Activated T-helper 1 cell treated with anti-CD3 and anti-CD28 coated beads, Interleukin-12 subunit alpha, Interleukin-12 subunit beta, Interleukin-2, Interleukin-4 antibody, amounts not matched to agents 30 ng/mL and 10 ng/mL and 1 ng/mL, durations not matched to agents 14 hours and 24 hours and 36 hours (primary cell): ENCODE data around the gene HABP2. TPM values are rescaled to one million over a fixed set of nuclear protein-coding genes. Genes with fewer than 3 reads are reported as not detected.

Experiments used
- DNase-seq: peaks from one replicate; pipeline ENCODE4 v3.0.0; 2021; ENCODE audit warnings: low spot score
- H3K27ac Mint-ChIP-seq: one replicate; pipeline ENCODE4 v1.8.0; 2021; ENCODE audit warnings: mild to moderate bottlenecking, mixed read lengths
- H3K27me3 Mint-ChIP-seq: one replicate; pipeline ENCODE4 v1.8.0; 2022; ENCODE audit warnings: mild to moderate bottlenecking, moderate library complexity, mixed read lengths; ENCODE audit not compliant: insufficient read depth
- H3K36me3 Mint-ChIP-seq: one replicate; pipeline ENCODE4 v1.8.0; 2021; ENCODE audit warnings: low read depth, mixed read lengths
- H3K4me1 Mint-ChIP-seq: one replicate; pipeline ENCODE4 v1.8.0; 2021; ENCODE audit warnings: low read depth, mixed read lengths
- H3K4me3 Mint-ChIP-seq: one replicate; pipeline ENCODE4 v1.8.0; 2021; ENCODE audit warnings: mild to moderate bottlenecking, moderate library complexity, mixed read lengths
- H3K9me3 Mint-ChIP-seq: one replicate; pipeline ENCODE4 v1.8.0; 2021; ENCODE audit warnings: mixed read lengths
- intact Hi-C: fragments of 100-400 bp; cut with micrococcal nuclease; formaldehyde crosslinking; loops from one replicate; pipeline ENCODE4 v1.15.1; 2024
- total RNA-seq: library from RNA; stranded (reverse); gene quantifications from 2 replicates; pipeline ENCODE4 v1.2.3, GENCODE V29; 2022

HABP2 gene
- total RNA-seq: not detected in 2 replicates

DNA sequence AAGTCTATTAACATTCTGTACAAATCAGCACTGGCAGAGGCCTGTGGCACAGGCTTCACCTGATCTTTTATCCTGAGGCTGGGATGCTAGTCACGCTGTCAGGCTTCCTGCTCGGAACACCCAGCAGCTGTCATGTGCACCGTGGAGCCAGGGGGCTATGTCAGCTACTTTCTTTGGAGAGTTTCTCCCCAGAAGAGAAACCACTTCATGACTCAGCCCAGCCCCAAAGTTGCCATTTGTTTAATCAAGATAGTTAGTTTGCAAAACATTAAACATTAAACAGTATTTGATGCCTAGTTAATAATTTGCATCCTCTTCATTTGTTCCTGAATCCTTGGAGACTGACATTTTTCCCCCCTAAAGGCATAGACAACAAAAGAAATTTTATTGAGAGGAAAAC lies at the start of gene HABP2:
Gene HABP2, plus strand, starts transcription at position 353 of the 400 bp plus-strand sequence. CDS start 69 bp downstream, outside the sequence.
- no peak for DNase-seq
- Mint-ChIP-seq H3K36me3 (no peaks in the 10 kb centered on the region), H3K4me1 (peaks cover 7% of the 10 kb centered on the region), H3K27ac (no peak within 1 kb of the TSS), H3K9me3 (no peaks in the 10 kb centered on the region), H3K4me3 (no peak within 1 kb of the TSS), H3K27me3 (peaks cover 1% of the 10 kb centered on the region)
- intact Hi-C loops: no loop called here

DNA sequence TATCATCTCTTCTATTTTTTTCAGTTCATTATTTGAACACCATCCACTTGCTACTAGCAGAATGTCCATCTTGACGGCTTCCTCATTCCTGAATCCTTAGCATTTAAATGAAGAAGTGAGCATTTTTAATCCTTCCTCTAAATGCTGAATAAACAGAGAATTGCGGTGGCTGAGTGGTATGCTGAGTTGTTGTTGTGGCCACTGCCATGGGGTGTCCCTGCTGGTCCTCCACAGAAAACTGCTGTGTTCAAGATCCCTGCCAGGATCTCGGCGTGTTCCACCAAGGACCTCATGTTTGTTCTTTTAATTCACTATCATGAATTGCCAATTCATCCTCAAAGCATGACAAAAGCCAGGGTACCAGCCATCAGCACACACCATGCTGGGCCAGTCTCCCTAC lies 48.9 kb upstream of the HABP2 start:
- peaks cover 9% of the 10 kb centered on the region for H3K27me3 Mint-ChIP-seq
- no peaks in the 10 kb centered on the region for H3K9me3 Mint-ChIP-seq
- intact Hi-C loops: no loop called here
- no peaks in the 10 kb centered on the region for H3K36me3 Mint-ChIP-seq
- H3K4me3 Mint-ChIP-seq: no peak overlapping the region
- H3K4me1 Mint-ChIP-seq: no peaks in the 10 kb centered on the region
- DNase-seq: no peak
- H3K27ac Mint-ChIP-seq: no peak overlapping the region

- Mint-ChIP-seq H3K4me1 (no peaks in the 10 kb centered on the region), H3K9me3 (no peaks in the 10 kb centered on the region), H3K27me3 (peaks cover 9% of the 10 kb centered on the region), H3K36me3 (no peaks in the 10 kb centered on the region), H3K4me3 (no peak overlapping the region), H3K27ac (no peak overlapping the region)
- no peak for DNase-seq
- intact Hi-C loops: no loop called here
These were observed 48.4 kb upstream of the HABP2 start for GRCh38 chr10:113504423-113504822.

GRCh38 chr10:113506476-113506875 lies 46.4 kb upstream of the HABP2 start:
- Mint-ChIP-seq H3K4me3 (no peak overlapping the region), H3K4me1 (no peaks in the 10 kb centered on the region), H3K27me3 (peaks cover 11% of the 10 kb centered on the region), H3K9me3 (peaks cover 3% of the 10 kb centered on the region), H3K27ac (no peak overlapping the region), H3K36me3 (no peaks in the 10 kb centered on the region)
- intact Hi-C loops: no loop called here
- DNase-seq: no peak

DNA sequence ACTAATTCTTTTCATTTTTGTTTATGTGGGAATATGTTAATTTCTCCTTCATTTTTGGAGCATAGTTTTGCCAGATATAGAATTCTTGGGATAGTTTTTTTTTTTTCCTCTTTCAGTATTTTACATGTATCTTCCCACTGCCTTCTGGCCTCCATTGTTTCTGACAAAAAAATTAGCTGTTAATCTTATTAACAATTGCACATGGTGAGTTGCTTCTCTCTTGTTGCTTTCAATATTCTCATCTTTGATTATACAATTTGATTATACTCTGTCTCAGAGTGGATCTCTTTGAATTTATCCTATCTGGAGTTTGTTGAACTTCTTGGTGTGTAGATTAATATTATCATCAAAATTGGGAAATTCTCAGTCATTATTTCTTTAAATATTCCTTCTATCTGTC lies 41.4 kb upstream of the HABP2 start:
- Mint-ChIP-seq H3K27me3 (peaks cover 10% of the 10 kb centered on the region), H3K36me3 (no peaks in the 10 kb centered on the region), H3K27ac (no peak overlapping the region), H3K9me3 (peaks cover 9% of the 10 kb centered on the region), H3K4me1 (no peaks in the 10 kb centered on the region), H3K4me3 (no peak overlapping the region)
- no peak for DNase-seq
- intact Hi-C loops: no loop called here

- Mint-ChIP-seq H3K36me3 (no peaks in the 10 kb centered on the region), H3K27me3 (peaks cover 7% of the 10 kb centered on the region), H3K27ac (no peak overlapping the region), H3K4me3 (no peak overlapping the region), H3K4me1 (no peaks in the 10 kb centered on the region), H3K9me3 (peaks cover 9% of the 10 kb centered on the region)
- intact Hi-C loops: no loop called here
- no peak for DNase-seq
These were observed 37.7 kb upstream of the HABP2 start for GRCh38 chr10:113515161-113515560.

DNA sequence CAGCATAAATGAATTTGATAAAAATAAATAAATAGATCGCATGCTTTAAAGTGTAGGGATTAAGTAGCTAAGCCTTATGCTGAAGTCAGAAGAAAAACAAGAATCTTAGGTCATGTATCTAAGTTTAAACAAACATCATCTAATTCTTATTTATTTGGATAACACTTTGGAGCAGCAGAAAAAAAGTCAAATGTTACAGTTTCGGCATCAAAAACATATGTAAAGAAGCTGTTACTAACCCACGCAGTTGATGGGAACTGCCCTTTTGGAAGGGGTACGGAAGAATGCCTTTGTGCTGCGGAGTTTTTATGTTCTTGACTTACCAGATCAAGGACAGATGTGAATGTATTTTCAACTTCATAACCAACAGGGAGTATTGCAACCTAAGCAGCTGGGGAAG lies 37.3 kb upstream of the HABP2 start:
- Mint-ChIP-seq H3K4me3 (no peak overlapping the region), H3K4me1 (no peaks in the 10 kb centered on the region), H3K27me3 (peaks cover 7% of the 10 kb centered on the region), H3K27ac (no peak overlapping the region), H3K9me3 (peaks cover 9% of the 10 kb centered on the region), H3K36me3 (no peaks in the 10 kb centered on the region)
- intact Hi-C loops: no loop called here
- no peak for DNase-seq

DNA sequence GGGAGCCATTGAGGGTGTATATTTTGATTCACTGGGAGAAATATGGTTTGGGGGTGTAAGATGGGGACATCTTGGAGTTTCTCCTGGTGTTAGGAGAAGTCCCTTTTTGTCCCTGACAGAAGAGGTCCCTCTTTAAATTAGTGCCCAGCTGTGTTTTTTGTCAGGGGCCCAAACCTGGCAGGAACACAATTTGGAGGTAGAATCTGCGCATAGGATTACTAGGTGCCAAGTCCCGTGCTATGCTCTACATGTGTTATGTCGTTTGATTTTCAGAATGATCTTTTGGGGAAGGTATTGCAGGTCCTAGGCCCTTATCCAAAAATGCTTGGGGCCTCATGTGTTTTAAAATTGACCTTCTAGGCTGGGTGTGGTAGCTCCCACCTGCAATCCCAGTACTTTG lies 36.8 kb upstream of the HABP2 start:
- Mint-ChIP-seq H3K4me3 (no peak overlapping the region), H3K27ac (no peak overlapping the region), H3K27me3 (peaks cover 7% of the 10 kb centered on the region), H3K36me3 (no peaks in the 10 kb centered on the region), H3K4me1 (peaks cover 2% of the 10 kb centered on the region), H3K9me3 (peaks cover 9% of the 10 kb centered on the region)
- no peak for DNase-seq
- intact Hi-C loops: no loop called here

- DNase-seq: no peak
- H3K27me3 Mint-ChIP-seq: peaks cover 6% of the 10 kb centered on the region
- intact Hi-C loops: no loop called here
- H3K4me1 Mint-ChIP-seq: peaks cover 4% of the 10 kb centered on the region
- H3K4me3 Mint-ChIP-seq: no peak overlapping the region
- no peak overlapping the region for H3K27ac Mint-ChIP-seq
- no peaks in the 10 kb centered on the region for H3K9me3 Mint-ChIP-seq
- H3K36me3 Mint-ChIP-seq: no peaks in the 10 kb centered on the region
These were observed 35.5 kb upstream of the HABP2 start for GRCh38 chr10:113517165-113517900.

GRCh38 chr10:113517901-113518260 lies 35.0 kb upstream of the HABP2 start:
- Mint-ChIP-seq H3K9me3 (no peaks in the 10 kb centered on the region), H3K27me3 (peaks cover 10% of the 10 kb centered on the region), H3K4me1 (peaks cover 4% of the 10 kb centered on the region), H3K4me3 (no peak overlapping the region), H3K27ac (no peak overlapping the region), H3K36me3 (no peaks in the 10 kb centered on the region)
- intact Hi-C loops: no loop called here
- no peak for DNase-seq

DNA sequence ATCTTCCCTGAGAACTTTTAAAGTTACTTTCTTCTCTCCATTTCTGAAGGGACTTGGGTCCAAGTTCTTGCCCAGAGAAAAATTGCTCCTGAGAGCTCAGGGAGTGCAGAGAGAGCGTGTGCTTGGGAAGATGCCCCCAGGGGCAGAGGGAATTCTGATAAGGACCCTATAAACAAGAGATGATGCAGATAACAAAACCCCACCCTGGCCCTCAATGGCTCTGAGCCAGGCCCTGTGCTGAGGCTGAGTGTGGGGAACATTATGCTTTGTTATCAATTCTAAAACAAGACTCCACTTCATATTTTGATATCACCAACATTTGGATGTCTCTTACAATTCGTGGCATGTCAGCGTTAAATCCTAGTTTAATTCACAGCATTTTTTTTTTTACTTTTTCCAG lies 34.4 kb upstream of the HABP2 start:
- Mint-ChIP-seq H3K9me3 (no peaks in the 10 kb centered on the region), H3K27me3 (peaks cover 10% of the 10 kb centered on the region), H3K4me3 (no peak overlapping the region), H3K36me3 (no peaks in the 10 kb centered on the region), H3K4me1 (peaks cover 4% of the 10 kb centered on the region), H3K27ac (no peak overlapping the region)
- no peak for DNase-seq
- intact Hi-C loops: no loop called here

- Mint-ChIP-seq H3K27me3 (peaks cover 10% of the 10 kb centered on the region), H3K4me1 (peaks cover 4% of the 10 kb centered on the region), H3K27ac (no peak overlapping the region), H3K9me3 (no peaks in the 10 kb centered on the region), H3K4me3 (no peak overlapping the region), H3K36me3 (no peaks in the 10 kb centered on the region)
- intact Hi-C loops: no loop called here
- DNase-seq: no peak
These were observed 33.8 kb upstream of the HABP2 start for GRCh38 chr10:113518816-113519591.

DNA sequence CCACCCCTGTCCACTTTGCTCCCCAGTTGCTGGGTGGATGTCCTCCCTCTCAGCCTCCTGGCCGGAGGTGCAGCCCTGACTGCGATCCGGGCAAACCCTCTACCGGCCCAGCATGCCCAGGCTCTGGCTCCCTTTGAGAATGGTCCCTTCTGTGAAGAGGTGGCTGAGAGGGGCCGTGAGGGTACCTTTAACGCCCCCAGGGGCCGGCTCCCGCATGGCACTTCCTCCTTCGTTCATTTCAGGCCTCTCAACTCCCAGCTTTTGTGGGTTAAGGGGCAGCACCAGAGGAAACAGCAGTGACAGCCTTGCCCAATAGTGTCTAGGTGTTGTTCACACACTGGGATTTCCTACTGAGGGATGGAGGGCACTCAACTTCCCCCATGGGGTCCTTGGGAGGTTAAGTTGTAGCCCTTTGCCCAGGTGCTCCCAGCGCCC lies 33.2 kb upstream of the HABP2 start:
- peaks cover 4% of the 10 kb centered on the region for H3K4me1 Mint-ChIP-seq
- no peak overlapping the region for H3K4me3 Mint-ChIP-seq
- H3K36me3 Mint-ChIP-seq: no peaks in the 10 kb centered on the region
- intact Hi-C loops: no loop called here
- H3K9me3 Mint-ChIP-seq: no peaks in the 10 kb centered on the region
- no peak overlapping the region for H3K27ac Mint-ChIP-seq
- DNase-seq: no peak
- peaks cover 13% of the 10 kb centered on the region for H3K27me3 Mint-ChIP-seq
